22Rv1 (cell line): ENCODE data around the gene C17orf50.

Experiments
- H3K27ac ChIP-seq: fragments of 450-650 bp; 2 replicates; pipeline ENCODE4 v1.5.1; 2017
- CTCF ChIP-seq: fragments of 450-650 bp; IDR thresholded peaks from 2 replicates; pipeline ENCODE4 v1.5.1; 2017; ENCODE audit warnings: mild to moderate bottlenecking
- ZFX ChIP-seq: fragments of 450-650 bp; IDR thresholded peaks from 2 replicates; pipeline ENCODE4 v1.6.1; 2017; ENCODE audit warnings: antibody characterized with exemption, borderline replicate concordance

C17orf50 gene

GRCh38 chr17:35760587-35760986 is at the start of gene C17orf50:
TSS of gene C17orf50 (plus strand) at chr17:35760887. CDS start at chr17:35760942, 55 bp downstream.
- no peak for TF ChIP-seq ZFX
- TF ChIP-seq CTCF = no peak
- no peak within 1 kb of the TSS for H3K27ac ChIP-seq

- no peak overlapping the region for H3K27ac ChIP-seq
- TF ChIP-seq CTCF = no peak
- no peak for TF ChIP-seq ZFX
Observed at GRCh38 chr17:35710950-35711349, 49.7 kb upstream of the C17orf50 start.

- no peak for TF ChIP-seq ZFX
- TF ChIP-seq CTCF = no peak
- H3K27ac ChIP-seq = no peak overlapping the region
Observed at GRCh38 chr17:35713069-35713728, 47.5 kb upstream of the C17orf50 start.

- H3K27ac ChIP-seq = no peak overlapping the region
- TF ChIP-seq ZFX (no peak), CTCF (no peak)
Observed at GRCh38 chr17:35714988-35715387, 45.7 kb upstream of the C17orf50 start.

- no peak for TF ChIP-seq ZFX
- TF ChIP-seq CTCF = no peak
- no peak overlapping the region for H3K27ac ChIP-seq
Observed at GRCh38 chr17:35715416-35715815, 45.3 kb upstream of the C17orf50 start.

GRCh38 chr17:35716173-35716572 is 44.5 kb upstream of the C17orf50 start:
- H3K27ac ChIP-seq = 0 out of 2 replicates have a peak overlapping the region, but pooled peaks have one; percentile 2
- TF ChIP-seq CTCF (no peak), ZFX (no peak)

- TF ChIP-seq CTCF (no peak), ZFX (no peak)
- H3K27ac ChIP-seq = 0 out of 2 replicates have a peak overlapping the region, but pooled peaks have one; percentile 2
Observed at GRCh38 chr17:35716897-35717465, 43.7 kb upstream of the C17orf50 start.
